Dermis microvascular lymphatic vessel endothelial cell (primary cell): Measurements from ENCODE around the gene OFD1. TPM values are rescaled to one million over a fixed set of nuclear protein-coding genes. Genes with fewer than 3 reads are reported as not detected.

Experiments used
- DNase-seq, 2 donors: peaks; one replicate each; pipeline versions ENCODE4 v3.0.0 to v3.0.0-alpha.2; 2010; ENCODE audit warnings: low read depth in 2 of 2
- total RNA-seq: library from RNA; depleted of rRNA; stranded (reverse); fragments of >200 nt; gene quantifications from 2 replicates; pipeline ENCODE4 v1.2.1, GENCODE V29; 2014

OFD1 gene, protein sequence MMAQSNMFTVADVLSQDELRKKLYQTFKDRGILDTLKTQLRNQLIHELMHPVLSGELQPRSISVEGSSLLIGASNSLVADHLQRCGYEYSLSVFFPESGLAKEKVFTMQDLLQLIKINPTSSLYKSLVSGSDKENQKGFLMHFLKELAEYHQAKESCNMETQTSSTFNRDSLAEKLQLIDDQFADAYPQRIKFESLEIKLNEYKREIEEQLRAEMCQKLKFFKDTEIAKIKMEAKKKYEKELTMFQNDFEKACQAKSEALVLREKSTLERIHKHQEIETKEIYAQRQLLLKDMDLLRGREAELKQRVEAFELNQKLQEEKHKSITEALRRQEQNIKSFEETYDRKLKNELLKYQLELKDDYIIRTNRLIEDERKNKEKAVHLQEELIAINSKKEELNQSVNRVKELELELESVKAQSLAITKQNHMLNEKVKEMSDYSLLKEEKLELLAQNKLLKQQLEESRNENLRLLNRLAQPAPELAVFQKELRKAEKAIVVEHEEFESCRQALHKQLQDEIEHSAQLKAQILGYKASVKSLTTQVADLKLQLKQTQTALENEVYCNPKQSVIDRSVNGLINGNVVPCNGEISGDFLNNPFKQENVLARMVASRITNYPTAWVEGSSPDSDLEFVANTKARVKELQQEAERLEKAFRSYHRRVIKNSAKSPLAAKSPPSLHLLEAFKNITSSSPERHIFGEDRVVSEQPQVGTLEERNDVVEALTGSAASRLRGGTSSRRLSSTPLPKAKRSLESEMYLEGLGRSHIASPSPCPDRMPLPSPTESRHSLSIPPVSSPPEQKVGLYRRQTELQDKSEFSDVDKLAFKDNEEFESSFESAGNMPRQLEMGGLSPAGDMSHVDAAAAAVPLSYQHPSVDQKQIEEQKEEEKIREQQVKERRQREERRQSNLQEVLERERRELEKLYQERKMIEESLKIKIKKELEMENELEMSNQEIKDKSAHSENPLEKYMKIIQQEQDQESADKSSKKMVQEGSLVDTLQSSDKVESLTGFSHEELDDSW
- 5.4 and 6.1 TPM in 2 replicates for total RNA-seq

GRCh38 chrX:13734278-13735172 lies at the start of gene OFD1, which contains the start of gene TRAPPC2:
OFD1 (plus strand) TSS chrX:13734748; CDS start chrX:13735072, 324 bp downstream.
TRAPPC2 (minus strand) TSS chrX:13734620; CDS start chrX:13719963, 14,657 bp downstream.
- peak; percentile 89 to 93 for DNase-seq

GRCh38 chrX:13685126-13685763 lies 49.3 kb upstream of the OFD1 start:
- DNase-seq, result no peak

DNA sequence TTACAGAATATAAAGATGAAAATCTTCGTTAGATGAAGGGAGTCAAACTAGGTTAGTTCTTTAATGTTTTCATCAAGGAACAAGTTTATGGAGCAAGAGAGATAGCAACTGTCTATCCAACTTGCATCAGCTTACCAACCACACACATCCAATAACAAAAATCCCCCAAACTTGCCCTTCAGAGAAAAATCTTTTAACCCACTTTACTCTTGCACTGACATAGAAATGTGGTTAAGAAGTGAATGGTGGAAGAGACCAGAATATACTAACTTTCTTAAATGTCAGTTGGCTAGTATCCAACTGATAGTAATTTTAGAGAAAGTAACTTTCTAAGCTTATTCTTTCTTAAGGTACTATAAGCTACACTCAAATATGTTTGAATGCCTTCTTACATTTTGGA lies 47.3 kb upstream of the OFD1 start:
- no peak for DNase-seq

- no peak for DNase-seq
These were observed 46.1 kb upstream of the OFD1 start for GRCh38 chrX:13688384-13688957.

DNA sequence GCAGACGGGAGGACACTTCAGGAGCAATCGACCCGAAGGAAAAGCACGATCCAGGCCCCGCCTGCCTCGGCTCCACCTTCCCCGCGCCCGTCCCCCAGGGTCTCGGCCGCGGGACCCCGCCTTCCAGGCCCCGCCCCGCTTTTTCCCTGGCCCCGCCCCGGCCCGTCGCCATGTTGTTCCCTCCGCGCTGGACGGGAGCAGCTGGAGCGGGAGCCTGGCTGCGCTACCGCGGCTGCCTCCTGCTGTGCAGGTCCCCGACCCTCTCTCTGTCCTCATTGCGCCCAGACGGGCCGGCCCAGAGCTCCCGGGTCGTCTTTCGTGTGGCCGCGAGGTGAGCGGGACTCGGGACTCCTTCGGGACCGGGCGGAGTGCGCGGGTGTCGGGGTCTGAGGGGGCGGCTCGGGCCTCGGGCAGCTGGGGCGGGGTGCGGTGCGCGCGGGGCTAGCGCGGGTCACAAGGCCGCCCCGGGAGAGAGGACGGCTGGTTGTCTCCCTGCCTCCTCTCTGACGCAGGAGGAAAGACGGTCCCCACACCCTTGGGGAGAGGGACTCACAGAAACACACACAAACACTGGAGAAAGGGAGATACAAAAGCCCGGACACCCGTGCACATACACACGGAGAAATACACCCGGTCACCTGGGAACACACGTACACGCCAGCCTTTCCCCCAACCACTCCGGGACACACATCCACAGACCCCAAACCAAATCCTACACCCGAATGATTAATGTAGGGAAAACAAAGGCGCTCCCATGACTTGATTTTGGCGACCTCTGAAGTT lies 45.4 kb upstream of the OFD1 start, which contains the start of gene RAB9A:
TSS of gene RAB9A (plus strand) at position 171 of the 783 bp plus-strand sequence. CDS start 19,619 bp downstream, outside the sequence.
- DNase-seq, result peak; percentile 33 to 73

DNA sequence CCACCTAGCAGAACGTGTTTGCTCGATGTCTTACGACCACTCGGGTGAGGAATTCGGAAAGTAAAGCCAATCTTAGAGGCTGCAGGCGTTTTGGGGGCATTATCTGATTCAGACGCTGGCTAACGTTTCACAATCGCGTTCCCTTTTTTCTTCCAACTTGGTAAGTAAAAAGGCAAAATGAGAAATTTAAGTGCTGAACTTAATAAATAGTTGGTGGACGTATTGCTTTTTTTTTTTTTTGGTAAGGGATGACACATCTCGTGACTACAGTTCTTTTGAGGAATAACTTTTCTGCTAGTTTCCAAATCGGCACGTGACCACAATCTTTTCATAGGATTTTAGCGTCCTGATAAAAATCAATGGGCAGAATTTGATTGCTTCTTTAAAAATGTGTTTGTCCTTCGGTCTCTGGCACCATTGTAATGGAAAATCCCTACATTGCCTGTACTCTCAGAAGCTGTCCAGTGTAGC lies 44.8 kb upstream of the OFD1 start:
- peak in 1 of 2 donors; percentile 36 for DNase-seq

- DNase-seq, result no peak
These were observed 43.7 kb upstream of the OFD1 start for GRCh38 chrX:13690836-13691235.

DNA sequence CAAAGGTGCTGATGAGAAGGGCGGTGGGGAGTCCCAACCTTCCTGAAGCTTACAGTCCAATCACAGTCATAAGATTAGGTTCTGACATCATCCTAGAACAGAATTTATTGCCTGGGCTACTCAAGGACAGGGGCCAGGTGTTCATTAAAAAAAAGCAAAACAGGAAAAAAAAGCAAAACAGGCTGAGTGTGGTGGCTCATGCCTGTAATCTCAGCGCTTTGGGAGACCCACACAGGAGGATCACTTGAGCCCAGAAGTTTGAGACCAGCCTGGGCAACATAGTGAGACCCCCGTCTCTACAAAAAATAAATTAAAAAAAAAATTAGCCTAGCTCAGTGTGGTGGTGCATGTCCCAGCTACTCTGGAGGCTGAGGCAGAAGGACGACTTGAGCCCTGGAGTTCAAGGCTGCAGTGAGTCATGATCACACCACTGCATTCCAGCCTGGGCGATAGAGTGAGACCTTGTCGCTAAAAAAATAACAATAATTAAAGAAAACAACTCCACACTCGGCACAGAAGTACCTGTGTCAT lies 42.6 kb upstream of the OFD1 start:
- DNase-seq, result peak in 1 of 2 donors; percentile 20

- no peak for DNase-seq
These were observed 41.7 kb upstream of the OFD1 start for GRCh38 chrX:13692771-13693231.

DNA sequence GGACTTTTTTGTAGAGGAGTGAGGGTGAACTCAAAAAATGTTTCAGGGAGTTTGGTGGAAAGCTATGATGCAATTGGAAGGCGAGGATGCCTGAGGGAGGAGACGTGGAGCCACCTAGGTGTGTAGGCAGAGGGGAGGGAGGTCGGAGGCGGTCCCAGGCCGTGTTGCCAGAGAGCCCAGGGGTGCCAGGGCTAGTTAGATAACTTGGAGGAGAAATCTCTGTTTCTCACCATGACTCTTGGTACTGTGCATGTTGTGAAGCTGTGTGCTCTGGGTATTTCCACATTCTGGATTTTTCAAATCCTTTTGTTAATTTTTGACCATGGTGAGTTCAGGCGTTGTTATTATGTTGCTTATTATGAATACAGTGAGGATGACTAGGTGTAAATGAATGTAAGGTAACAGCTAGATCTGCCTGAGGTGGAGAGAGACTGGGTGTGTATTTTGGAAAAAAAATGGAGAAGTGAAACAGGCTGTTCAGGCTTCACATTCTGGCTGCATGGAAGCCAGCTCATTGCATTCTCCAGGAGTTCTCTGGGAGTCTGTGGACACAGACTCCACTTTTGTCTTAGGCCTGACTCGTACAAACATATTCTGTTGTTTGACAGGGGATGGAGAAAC lies 41.1 kb upstream of the OFD1 start:
- no peak for DNase-seq

DNA sequence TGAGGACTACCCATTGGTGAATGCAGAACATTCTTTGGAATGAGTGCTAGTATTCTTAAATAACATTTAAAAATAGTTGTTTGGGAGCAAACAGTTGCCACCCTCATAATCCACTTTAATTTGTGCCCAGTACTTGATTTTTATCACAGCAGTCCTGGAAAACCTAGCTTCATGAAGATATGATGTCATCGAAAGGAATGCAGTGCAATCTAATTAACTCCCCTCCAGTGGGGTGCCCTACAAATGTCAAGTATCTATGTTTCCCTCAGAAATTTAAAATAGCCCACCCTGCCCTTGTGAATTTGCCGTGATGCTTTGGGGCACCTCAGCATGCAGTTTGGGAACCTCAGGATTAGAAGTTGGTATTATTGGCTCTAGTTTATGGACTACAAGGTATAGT lies 40.2 kb upstream of the OFD1 start:
- no peak for DNase-seq

GRCh38 chrX:13694983-13695382 lies 39.6 kb upstream of the OFD1 start:
- no peak for DNase-seq

DNA sequence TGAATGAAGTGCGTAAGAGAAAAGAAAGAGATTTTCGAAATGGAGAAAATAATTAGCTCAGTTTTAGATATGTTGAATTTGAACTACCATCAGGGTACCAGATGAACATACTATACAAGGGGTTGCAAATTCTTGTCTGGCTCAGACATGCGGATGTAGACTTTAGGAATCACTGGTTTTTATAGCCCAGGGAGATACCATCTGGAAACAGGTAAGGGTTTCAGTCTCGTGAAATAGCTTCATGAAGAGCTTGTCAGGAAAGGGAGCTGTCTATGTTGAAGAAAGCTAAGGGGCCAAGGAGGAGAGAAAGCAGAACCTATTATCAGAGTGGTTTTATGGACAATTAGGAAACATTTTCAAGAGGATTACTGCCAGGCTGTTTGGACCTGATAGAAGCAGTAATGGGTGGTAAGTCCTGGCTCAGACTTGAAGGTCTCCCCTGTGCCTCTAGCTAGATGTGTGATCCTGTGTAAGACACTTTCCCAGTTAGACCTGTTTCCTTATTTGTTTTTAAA lies 38.9 kb upstream of the OFD1 start:
- no peak for DNase-seq

DNA sequence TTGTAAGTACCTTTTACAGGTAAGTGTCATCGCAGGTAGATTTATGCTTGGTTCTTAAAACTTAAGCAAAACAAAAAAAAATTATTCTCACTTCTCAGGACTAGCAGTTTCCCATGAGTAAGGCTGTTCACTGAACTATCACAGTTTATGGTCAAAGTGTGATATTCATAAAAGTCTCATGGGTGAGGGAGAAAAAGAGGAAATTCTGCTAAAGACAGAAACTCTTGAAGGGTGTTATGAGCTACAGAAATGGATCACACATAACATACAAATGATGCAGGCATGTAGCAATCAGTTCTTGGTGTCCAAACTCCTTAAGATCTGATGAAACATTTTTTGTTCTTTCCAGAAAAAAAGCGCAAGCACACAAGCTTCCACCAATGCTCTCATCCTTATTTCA lies 37.1 kb upstream of the OFD1 start:
- DNase-seq, result no peak

DNA sequence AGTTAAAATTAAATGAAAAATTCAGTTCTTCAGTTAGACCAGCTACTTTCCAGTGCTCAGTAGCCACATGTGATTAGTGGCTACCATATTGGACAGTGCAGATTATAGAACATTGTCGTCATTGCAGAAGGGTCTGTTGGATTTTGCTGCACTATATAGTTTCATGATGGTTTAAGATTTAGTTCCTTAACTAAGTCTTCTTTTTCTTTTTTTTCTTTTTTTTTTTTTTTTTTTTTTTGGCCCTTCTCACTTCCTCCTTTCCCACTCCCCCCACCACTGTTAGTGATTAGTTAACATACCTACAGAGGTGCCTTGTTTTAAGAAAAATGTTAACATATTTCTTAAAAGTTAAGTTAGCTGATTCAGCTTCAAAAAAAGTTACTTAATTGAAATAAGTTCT lies 36.6 kb upstream of the OFD1 start:
- DNase-seq, result no peak

DNA sequence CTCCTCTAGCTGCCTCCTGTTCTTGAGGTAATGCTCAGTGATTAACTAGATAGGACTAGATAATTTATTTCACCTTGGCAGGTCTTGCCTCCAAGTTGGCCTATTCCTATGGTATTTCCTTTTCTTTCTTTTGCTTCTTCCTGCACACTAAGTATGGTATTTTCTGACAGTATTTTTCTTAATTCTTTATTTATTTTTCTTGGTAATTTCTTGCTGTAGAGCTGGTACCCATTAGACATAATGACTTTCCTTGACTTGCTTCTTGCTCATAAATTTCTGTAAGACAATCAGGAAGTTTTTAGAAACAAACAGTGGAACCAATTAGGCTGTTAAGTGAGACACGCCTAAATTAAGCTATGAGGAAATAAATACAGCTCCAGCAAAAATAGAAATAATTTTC lies 36.1 kb upstream of the OFD1 start:
- DNase-seq, result no peak

DNA sequence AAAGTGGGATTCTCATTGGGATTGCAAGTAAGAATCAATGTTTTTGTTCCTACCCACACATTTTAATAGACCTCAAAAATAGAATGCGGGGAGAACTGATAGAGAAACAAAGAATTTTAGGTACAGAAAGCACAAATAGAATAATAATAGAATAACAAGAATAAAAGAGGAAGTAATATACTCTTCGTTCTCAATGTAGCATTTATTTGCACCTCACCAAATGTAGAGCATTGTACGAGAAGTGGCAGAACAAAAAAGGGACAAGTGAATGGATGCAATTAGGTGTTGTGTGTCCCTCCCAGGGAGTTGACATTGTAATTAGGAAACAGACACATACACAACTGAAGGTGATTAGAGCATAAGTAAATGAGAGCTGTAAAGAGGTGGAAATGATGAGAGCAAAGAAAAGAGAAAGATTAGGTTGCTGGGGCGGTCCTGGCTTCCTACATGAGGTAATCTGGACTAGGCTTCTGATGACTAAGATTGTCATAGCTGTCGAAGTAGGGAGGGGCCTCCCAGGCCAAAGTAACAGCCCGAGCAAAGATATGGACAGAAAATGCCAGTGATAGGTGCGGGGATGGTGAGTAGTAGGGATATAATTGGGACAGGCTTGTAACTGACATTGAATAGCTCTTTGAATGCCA lies 35.2 kb upstream of the OFD1 start:
- peak in 1 of 2 donors; percentile 30 for DNase-seq

DNA sequence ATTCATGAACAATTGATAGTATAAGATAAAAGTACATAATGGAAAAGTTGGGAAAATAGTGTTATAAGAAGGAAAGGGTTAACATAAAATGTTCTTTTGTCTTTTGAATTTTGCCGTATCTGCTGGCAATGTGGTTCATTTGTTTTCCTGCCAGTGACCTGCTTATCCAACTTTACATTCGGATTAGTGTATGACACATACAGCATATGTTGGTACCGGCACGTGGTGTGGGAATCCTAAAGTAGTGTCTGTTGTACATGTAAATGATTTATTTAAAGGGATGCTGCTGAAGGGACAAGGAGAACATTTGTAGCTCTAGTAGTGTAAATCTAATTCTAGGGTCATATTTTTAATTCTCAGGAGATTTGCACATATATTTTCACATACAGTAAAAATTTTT lies 34.2 kb upstream of the OFD1 start:
- no peak for DNase-seq
